Spleen (tissue), 11 donors: ENCODE data around the gene EFHD2. TPM values are rescaled to one million over a fixed set of nuclear protein-coding genes. Genes with fewer than 3 reads are reported as not detected.
A peak's percentile ranks its signal among the peaks of the same experiment; 100 is the strongest.

Experiments
- DNase-seq: peaks from one replicate; pipeline ENCODE4 v3.0.0-alpha.2; 2020
- H3K27ac ChIP-seq, 8 donors: fragments of 200-600 bp; sonication (generic) in 7 of 8; 1 replicate in 4 of 8; 2 replicates in 4 of 8; pipeline versions ENCODE4 v1.5.0 to v1.8.0; 2016 to 2021; ENCODE audit warnings: inconsistent platforms in 4 of 8, mild to moderate bottlenecking in 4 of 8, moderate library complexity in 1 of 8
- H3K27me3 ChIP-seq, 7 donors: fragments of 200-600 bp; sonication (generic) in 6 of 7; replicated peaks in 1 of 7; 1 replicate in 4 of 7; 2 replicates in 3 of 7; pipeline versions ENCODE4 v1.5.0 to v1.8.0; 2016 to 2021; ENCODE audit warnings: inconsistent platforms in 3 of 7, mild to moderate bottlenecking in 1 of 7
- H3K36me3 ChIP-seq, 6 donors: fragments of 200-600 bp; sonication (generic) in 5 of 6; 1 replicate in 4 of 6; 2 replicates in 2 of 6; pipeline versions ENCODE4 v1.5.0 to v1.8.0; 2016 to 2021; ENCODE audit warnings: inconsistent platforms in 2 of 6
- H3K4me1 ChIP-seq, 6 donors: fragments of 200-600 bp; sonication (generic) in 5 of 6; 1 replicate in 3 of 6; 2 replicates in 3 of 6; pipeline versions ENCODE4 v1.5.0 to v1.8.0; 2016 to 2021; ENCODE audit warnings: inconsistent platforms in 3 of 6
- H3K4me3 ChIP-seq, 8 donors: fragments of 200-600 bp; sonication (generic) in 7 of 8; 1 replicate in 4 of 8; 2 replicates in 4 of 8; pipeline versions ENCODE4 v1.5.0 to v1.8.0; 2016 to 2021; ENCODE audit warnings: inconsistent platforms in 4 of 8, mild to moderate bottlenecking in 4 of 8, moderate library complexity in 2 of 8
- H3K9me3 ChIP-seq, 8 donors: fragments of 200-600 bp; sonication (generic) in 7 of 8; 1 replicate in 4 of 8; 2 replicates in 4 of 8; pipeline versions ENCODE4 v1.5.0 to v1.8.0; 2016 to 2021; ENCODE audit warnings: inconsistent platforms in 4 of 8
- POLR2A ChIP-seq, 3 donors: fragments of 450-650 bp; IDR thresholded peaks; one replicate each; pipeline ENCODE4 v1.5.1; 2017; ENCODE audit warnings: antibody characterized with exemption in 3 of 3, mild to moderate bottlenecking in 1 of 3
- POLR2AphosphoS5 ChIP-seq, 3 donors: sonication (generic); formaldehyde crosslinking; IDR thresholded peaks; one replicate each; pipeline ENCODE4 v1.5.1; 2017; ENCODE audit warnings: antibody characterized with exemption in 3 of 3
- WGBS, 5 donors: extraction: QIAGEN DNeasy Blood & Tissue Kit in 3 of 5; methylation state at CpG; one replicate each; pipeline versions ENCODE4 v1.1.5 to v1.1.7; 2013 to 2018; 5-methylcytosine and 5-hydroxymethylcytosine counted together
- intact Hi-C: fragments of 100-400 bp; cut with DNase I; formaldehyde crosslinking; loops from one replicate; pipeline ENCODE4 v1.15.0; 2023; ENCODE audit warnings: low total_unique reads
- polyA plus RNA-seq, 3 donors: library from polyadenylated mRNA; stranded (reverse); fragments of 200-250 nt; gene quantifications; one replicate each; pipeline ENCODE4 v1.2.1, GENCODE V29; 2013
- total RNA-seq, 7 donors: library from RNA; depleted of rRNA in 3 of 7; stranded (reverse); fragments of >200 nt in 3 of 7; fragmentation: NEBNext Ultra II Directional in 4 of 7; extraction: Animal tissue kit (Norgen Biotek cat#: 25700) in 4 of 7; gene quantifications; one replicate each; pipeline versions ENCODE4 v1.1.0 to v1.2.1, GENCODE V29; 2016 to 2021
- TF ChIP-seq, protein P1 (sequence below), 11 experiments: fragments of 200-600 bp in 7 of 11; fragments of 450-650 bp in 4 of 11; sonication (generic) in 4 of 11; IDR thresholded peaks in 8 of 11; conservative IDR thresholded peaks in 3 of 11; 1 replicate in 7 of 11; 2 replicates in 4 of 11; pipeline versions ENCODE4 v1.4.0 to v1.8.0; 2016 to 2021; ENCODE audit warnings: antibody characterized with exemption in 11 of 11, inconsistent platforms in 4 of 11, mild to moderate bottlenecking in 1 of 11
- donor health status: healthy with polysubstance abuse.
- donor health status: DM: no; HTN: no; CAD: no; lungs with moderate emphysema.
- donor health status: DM: no; HTN: no; CAD: no.
- donor health status: Bipolar disorder and iron deficiency.
- donor health status: healthy.
- donor health status: DM: no; HTN: no; CAD: no.
- donor health status: DM: yes; HTN: yes; CAD: no.

EFHD2 gene
- total and polyA plus RNA-seq, 10 donors: 81.8 to 226 (median 155) TPM

DNA sequence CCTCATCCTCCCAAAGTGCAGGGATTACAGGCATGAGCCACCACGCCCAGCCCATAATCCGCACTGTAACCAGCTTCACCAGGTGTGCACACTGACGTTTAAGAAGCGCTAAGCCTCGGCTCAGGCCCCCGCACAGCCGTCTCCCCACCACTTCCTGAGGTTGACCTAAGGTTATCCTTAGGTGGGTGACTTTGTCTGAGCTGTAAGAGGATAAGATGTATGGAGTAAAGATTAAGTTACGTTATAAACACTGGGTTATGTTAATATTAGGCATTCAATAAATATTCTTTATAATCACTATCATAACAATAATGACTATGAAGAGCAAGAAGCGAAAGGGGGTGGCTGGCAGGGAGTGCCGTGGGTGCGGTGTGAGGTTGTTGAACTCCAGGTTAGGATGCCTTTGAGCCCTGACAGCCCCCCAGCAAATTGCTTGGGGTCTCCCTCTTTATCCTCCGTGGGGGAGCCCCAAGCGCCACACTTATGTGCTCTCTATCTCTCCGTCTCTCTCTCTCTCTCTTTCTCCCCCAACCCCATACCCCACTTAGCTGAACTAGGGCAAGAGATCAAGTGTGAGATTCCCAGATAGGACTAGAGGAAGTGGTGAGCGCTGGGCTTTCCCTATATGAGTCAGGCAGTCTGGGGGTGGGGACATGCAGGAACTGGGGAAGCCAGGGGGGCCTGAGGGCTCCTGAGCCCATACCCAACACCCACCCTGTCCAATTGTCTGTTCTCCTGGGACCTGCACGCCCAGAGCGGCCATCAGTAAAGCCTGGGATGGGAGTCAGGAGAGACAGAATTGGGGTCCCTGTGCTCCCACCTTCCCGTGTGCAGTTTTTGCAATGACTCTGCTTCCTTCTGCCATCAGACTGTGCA lies 7.6 kb downstream of the EFHD2 start:
- 21 to 27% (median 23%) methylated on average over 18 of the region's 18 CpGs for WGBS, 5 donors
- Histone ChIP-seq H3K4me1 (peaks cover 65 to 98% (median 93%) of the 10 kb centered on the region in 6 donors), H3K27ac (peak overlapping the region; percentile 72 to 96 (median 88)), H3K36me3 (peaks cover 0 to 74% (median 5%) of the 10 kb centered on the region in 6 donors), H3K27me3 (no peaks in the 10 kb centered on the region), H3K4me3 (peak overlapping the region in 4 of 8 donors; percentile 4 to 60 (median 20)), H3K9me3 (no peaks in the 10 kb centered on the region)
- DNase-seq: peak; percentile 84
- TF ChIP-seq POLR2A (IDR thresholded peaks at IDR 0.05): no peak
- peak; percentile 35 to 66 (median 52) for TF ChIP-seq POLR2AphosphoS5 (IDR thresholded peaks at IDR 0.05)
- TF ChIP-seq, protein P1, sequence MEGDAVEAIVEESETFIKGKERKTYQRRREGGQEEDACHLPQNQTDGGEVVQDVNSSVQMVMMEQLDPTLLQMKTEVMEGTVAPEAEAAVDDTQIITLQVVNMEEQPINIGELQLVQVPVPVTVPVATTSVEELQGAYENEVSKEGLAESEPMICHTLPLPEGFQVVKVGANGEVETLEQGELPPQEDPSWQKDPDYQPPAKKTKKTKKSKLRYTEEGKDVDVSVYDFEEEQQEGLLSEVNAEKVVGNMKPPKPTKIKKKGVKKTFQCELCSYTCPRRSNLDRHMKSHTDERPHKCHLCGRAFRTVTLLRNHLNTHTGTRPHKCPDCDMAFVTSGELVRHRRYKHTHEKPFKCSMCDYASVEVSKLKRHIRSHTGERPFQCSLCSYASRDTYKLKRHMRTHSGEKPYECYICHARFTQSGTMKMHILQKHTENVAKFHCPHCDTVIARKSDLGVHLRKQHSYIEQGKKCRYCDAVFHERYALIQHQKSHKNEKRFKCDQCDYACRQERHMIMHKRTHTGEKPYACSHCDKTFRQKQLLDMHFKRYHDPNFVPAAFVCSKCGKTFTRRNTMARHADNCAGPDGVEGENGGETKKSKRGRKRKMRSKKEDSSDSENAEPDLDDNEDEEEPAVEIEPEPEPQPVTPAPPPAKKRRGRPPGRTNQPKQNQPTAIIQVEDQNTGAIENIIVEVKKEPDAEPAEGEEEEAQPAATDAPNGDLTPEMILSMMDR (IDR thresholded peaks at IDR 0.05 in 8 of 11, conservative IDR thresholded peaks at IDR 0.05 in 3 of 11): no peak
- intact Hi-C loops: no loop called here

DNA sequence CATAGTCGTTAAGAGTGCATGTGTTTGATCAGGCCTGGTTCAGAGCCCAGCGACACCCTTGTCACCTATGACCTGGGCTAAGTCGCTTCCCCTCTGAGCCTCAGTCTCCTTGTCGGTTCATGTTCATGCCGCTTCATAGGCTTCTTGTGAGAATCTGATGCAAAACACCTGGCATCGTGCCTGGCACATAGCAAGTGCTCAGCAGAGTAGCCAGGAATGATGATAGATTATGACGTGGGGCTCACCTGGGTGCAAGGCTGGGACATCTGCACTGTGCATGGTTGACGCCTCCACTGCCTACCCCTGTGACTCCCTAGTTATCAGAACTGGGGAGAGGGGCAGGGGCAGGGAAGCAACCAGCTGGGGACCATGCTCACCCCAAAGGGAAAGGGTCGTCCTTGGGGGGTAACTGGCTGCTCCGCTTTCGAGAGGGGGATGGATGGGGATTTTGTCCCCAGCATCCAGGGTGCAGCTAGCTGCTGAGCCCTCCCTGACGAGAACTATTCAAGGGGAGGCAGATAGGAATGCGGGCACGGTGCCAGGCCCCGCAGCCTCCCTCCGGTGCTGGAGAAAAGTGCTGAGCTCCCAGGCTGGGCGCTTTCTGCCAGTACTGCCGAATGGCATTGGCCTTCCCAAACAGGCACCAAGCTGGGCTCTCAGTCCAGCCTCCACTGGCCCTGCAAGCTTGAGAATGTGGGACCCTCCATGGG lies 9.3 kb downstream of the EFHD2 start:
- intact Hi-C loops: no loop called here
- Histone ChIP-seq H3K36me3 (peaks cover 0 to 74% (median 5%) of the 10 kb centered on the region in 6 donors), H3K27me3 (no peaks in the 10 kb centered on the region), H3K4me1 (peaks cover 52 to 98% (median 82%) of the 10 kb centered on the region in 6 donors), H3K27ac (peak overlapping the region in 5 of 8 donors; percentile 18 to 96 (median 47)), H3K4me3 (no peak overlapping the region), H3K9me3 (no peaks in the 10 kb centered on the region)
- TF ChIP-seq POLR2AphosphoS5 (IDR thresholded peaks at IDR 0.05) (peak in 2 of 3 donors; percentile 8 to 52), POLR2A (IDR thresholded peaks at IDR 0.05) (no peak)
- WGBS, 5 donors: 71 to 86% (median 83%) methylated on average over 16 to 18 of the region's 18 CpGs
- no peak for DNase-seq

DNA sequence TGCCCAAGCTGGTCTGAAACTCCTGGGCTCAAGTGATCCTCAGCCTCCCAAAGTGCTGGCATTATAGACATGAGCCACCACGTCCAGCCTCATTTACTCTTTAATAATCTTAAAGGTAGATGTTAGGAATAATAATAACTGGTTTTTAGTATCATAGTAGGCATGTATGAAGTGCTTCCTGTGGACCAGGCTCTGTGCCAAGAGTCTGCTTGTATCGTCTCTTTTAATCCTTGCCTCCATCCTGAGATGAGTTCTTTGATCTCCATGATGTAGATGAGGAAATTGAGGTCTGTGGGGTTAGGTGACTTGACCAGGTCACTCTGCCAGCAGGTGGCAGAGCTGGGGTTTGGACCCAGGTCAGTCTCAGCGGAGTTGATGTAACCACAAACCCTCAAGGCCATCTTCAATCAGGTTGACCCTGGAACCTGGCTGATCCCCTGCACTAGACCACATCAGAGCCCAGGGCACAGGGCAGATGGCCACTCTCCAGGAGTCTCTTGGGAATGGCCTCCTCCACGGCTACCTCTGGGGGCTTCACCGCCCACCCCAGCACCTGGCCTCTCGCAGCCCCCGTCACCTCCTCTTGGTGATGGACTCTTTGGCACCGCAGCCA lies 11.3 kb downstream of the EFHD2 start:
- Histone ChIP-seq H3K27ac (peak overlapping the region in 4 of 8 donors; percentile 14 to 96 (median 63)), H3K27me3 (no peaks in the 10 kb centered on the region), H3K36me3 (peaks cover 0 to 75% (median 13%) of the 10 kb centered on the region in 6 donors), H3K9me3 (no peaks in the 10 kb centered on the region), H3K4me1 (peaks cover 32 to 98% (median 71%) of the 10 kb centered on the region in 6 donors), H3K4me3 (peak overlapping the region in 1 of 8 donors; percentile 4)
- TF ChIP-seq POLR2A (IDR thresholded peaks at IDR 0.05): no peak
- TF ChIP-seq POLR2AphosphoS5 (IDR thresholded peaks at IDR 0.05): peak in 1 of 3 donors; percentile 38
- 80 to 88% (median 85%) methylated on average over 7 to 8 of the region's 8 CpGs for WGBS, 5 donors
- DNase-seq: no peak
- intact Hi-C loops: no loop called here

DNA sequence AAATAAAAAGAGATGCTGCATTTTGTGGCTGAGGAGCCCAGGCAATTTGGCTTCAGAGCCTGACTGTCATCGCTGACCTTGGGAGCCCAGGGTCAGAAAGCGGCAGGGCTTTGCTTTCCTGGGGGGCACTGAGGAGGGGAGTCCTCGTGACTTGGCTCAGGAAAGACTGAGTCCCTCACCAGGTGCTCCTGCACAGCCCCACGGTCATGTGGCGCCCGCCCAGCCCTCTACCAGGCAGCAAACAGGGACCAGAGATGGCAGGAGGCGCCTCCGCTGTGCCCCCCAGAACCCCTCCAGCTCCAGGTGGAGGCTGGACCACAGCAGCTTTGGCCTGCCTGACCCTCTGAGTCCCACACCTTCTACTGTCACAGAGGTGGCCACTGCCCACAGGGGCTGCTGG lies 13.2 kb downstream of the EFHD2 start:
- peaks cover 21 to 98% (median 64%) of the 10 kb centered on the region in 6 donors for H3K4me1 ChIP-seq
- DNase-seq: no peak
- no peaks in the 10 kb centered on the region for H3K9me3 ChIP-seq
- peak overlapping the region in 2 of 8 donors; percentile 71 to 96 for H3K27ac ChIP-seq
- no peak overlapping the region for H3K4me3 ChIP-seq
- TF ChIP-seq, protein P1 (IDR thresholded peaks at IDR 0.05 in 8 of 11, conservative IDR thresholded peaks at IDR 0.05 in 3 of 11): no peak
- TF ChIP-seq POLR2A (IDR thresholded peaks at IDR 0.05) (no peak), POLR2AphosphoS5 (IDR thresholded peaks at IDR 0.05) (peak in 2 of 3 donors; percentile 6 to 36)
- intact Hi-C loops: no loop called here
- H3K36me3 ChIP-seq: peaks cover 0 to 94% (median 30%) of the 10 kb centered on the region in 6 donors
- 88 to 96% (median 91%) methylated on average over 6 to 8 of the region's 8 CpGs for WGBS, 5 donors
- no peaks in the 10 kb centered on the region for H3K27me3 ChIP-seq
